ENCODE data around the gene SCARF2.
"Not testable (repeated sequence)": the region's sequence is repeated elsewhere in the genome, so short reads cannot be mapped to it uniquely, and the experiment has no call there.

Gene SCARF2

GRCh38 chr22:20405931-20406685 lies 31.5 kb downstream of the SCARF2 start:
- no peak for DNase-seq

GRCh38 chr22:20405291-20405930 lies 32.2 kb downstream of the SCARF2 start:
- DNase-seq: no peak

GRCh38 chr22:20404881-20405280 lies 32.7 kb downstream of the SCARF2 start:
- no peak for DNase-seq

- no peak for DNase-seq
Observed at GRCh38 chr22:20403779-20404140, 33.9 kb downstream of the SCARF2 start.

GRCh38 chr22:20402960-20403778 lies 34.5 kb downstream of the SCARF2 start:
- no peak for DNase-seq

- no peak for DNase-seq
Observed at GRCh38 chr22:20401376-20402014, 36.1 kb downstream of the SCARF2 start.

GRCh38 chr22:20400606-20401375 lies 36.8 kb downstream of the SCARF2 start:
- DNase-seq: no peak

GRCh38 chr22:20399866-20400605 lies 37.6 kb downstream of the SCARF2 start:
- no peak for DNase-seq

GRCh38 chr22:20398420-20398819 lies 39.2 kb downstream of the SCARF2 start:
- DNase-seq: no peak

- DNase-seq: no peak
Observed at GRCh38 chr22:20397498-20397897, 40.1 kb downstream of the SCARF2 start.

GRCh38 chr22:20396639-20397038 lies 41.0 kb downstream of the SCARF2 start:
- no peak for DNase-seq

- no peak for DNase-seq
Observed at GRCh38 chr22:20395907-20396287, 41.7 kb downstream of the SCARF2 start.

GRCh38 chr22:20395181-20395906 lies 42.3 kb downstream of the SCARF2 start:
- DNase-seq: no peak

GRCh38 chr22:20393705-20394476 lies 43.7 kb downstream of the SCARF2 start, which contains the start of gene ZNF74:
ZNF74 (plus strand) TSS chr22:20394151; CDS start chr22:20394629, 478 bp downstream.
- DNase-seq: peak; percentile 96

GRCh38 chr22:20392983-20393704 lies 44.5 kb downstream of the SCARF2 start:
- no peak for DNase-seq

GRCh38 chr22:20392365-20392881 lies 45.2 kb downstream of the SCARF2 start:
- DNase-seq: not testable (repeated sequence)

GRCh38 chr22:20391222-20391621 lies 46.4 kb downstream of the SCARF2 start:
- no peak for DNase-seq

- no peak for DNase-seq
Observed at GRCh38 chr22:20390394-20390907, 47.2 kb downstream of the SCARF2 start.

GRCh38 chr22:20389288-20389687 lies 48.3 kb downstream of the SCARF2 start:
- no peak for DNase-seq
